ENCODE measurements around the gene CSTPP1. TPM values are rescaled to one million over a fixed set of nuclear protein-coding genes. Genes with fewer than 3 reads are reported as not detected.

Gene CSTPP1
- total RNA-seq, 2 experiments from 2014 or later = 14.5 to 18.2 TPM

- no peaks in the 10 kb centered on the region for H3K9me3 Mint-ChIP-seq (ENCODE audit: low read depth)
- no peaks in the 10 kb centered on the region for H3K27me3 Mint-ChIP-seq
- peak; percentile 65 for DNase-seq
- peak; percentile 56 for ATAC-seq
- no peak overlapping the region for H3K4me3 Mint-ChIP-seq
- H3K4me1 Mint-ChIP-seq = peaks cover 32% of the 10 kb centered on the region
- CTCF ChIA-PET = interaction anchor here (0.6 to 5.7 kb wide), 40 partner anchors 8 to 519 kb away, joined by 3 to 32 read pairs (median 4); partner anchors contain the start of genes ACP2, ARFGAP2, CKAP5 and CSTPP1
- H3K27ac Mint-ChIP-seq = no peak overlapping the region
- no peaks in the 10 kb centered on the region for H3K36me3 Mint-ChIP-seq
These were observed 216.7 kb downstream of the CSTPP1 start for GRCh38 chr11:47152953-47153950.

- Mint-ChIP-seq H3K4me3 (peak overlapping the region; percentile 59), H3K9me3 (ENCODE audit: low read depth) (no peaks in the 10 kb centered on the region), H3K36me3 (no peaks in the 10 kb centered on the region), H3K4me1 (peaks cover 32% of the 10 kb centered on the region), H3K27me3 (no peaks in the 10 kb centered on the region), H3K27ac (peak overlapping the region; percentile 78)
- CTCF ChIA-PET = interaction anchor here (0.6 to 5.7 kb wide), 14 partner anchors 8 to 593 kb away, joined by 3 to 32 read pairs (median 4); partner anchors contain the start of genes ARFGAP2, CSTPP1 and LRP4
- ATAC-seq = peak; percentile 85
- peak; percentile 82 for DNase-seq
These were observed 218.3 kb downstream of the CSTPP1 start for GRCh38 chr11:47154616-47155570.

- Mint-ChIP-seq H3K27ac (peak overlapping the region; percentile 78), H3K36me3 (no peaks in the 10 kb centered on the region), H3K4me1 (peaks cover 32% of the 10 kb centered on the region), H3K9me3 (ENCODE audit: low read depth) (no peaks in the 10 kb centered on the region), H3K27me3 (no peaks in the 10 kb centered on the region), H3K4me3 (no peak overlapping the region)
- CTCF ChIA-PET = interaction anchor here (0.8 to 5.7 kb wide), 7 partner anchors 9 to 264 kb away, joined by 3 to 32 read pairs (median 4); partner anchors contain the start of genes CSTPP1 and LRP4
- ATAC-seq (no peak), DNase-seq (no peak)
These were observed 219.3 kb downstream of the CSTPP1 start for GRCh38 chr11:47155879-47156278.

GRCh38 chr11:47156333-47156732 is 219.8 kb downstream of the CSTPP1 start:
- H3K9me3 Mint-ChIP-seq (ENCODE audit: low read depth) = no peaks in the 10 kb centered on the region
- H3K27ac Mint-ChIP-seq = no peak overlapping the region
- CTCF ChIA-PET = interaction anchor here (1.0 to 5.7 kb wide), 3 partner anchors 10 to 240 kb away, joined by 3 to 31 read pairs (median 26); partner anchors contain the start of gene LRP4
- H3K4me3 Mint-ChIP-seq = no peak overlapping the region
- H3K4me1 Mint-ChIP-seq = peaks cover 32% of the 10 kb centered on the region
- ATAC-seq (no peak), DNase-seq (no peak)
- no peaks in the 10 kb centered on the region for H3K27me3 Mint-ChIP-seq
- no peaks in the 10 kb centered on the region for H3K36me3 Mint-ChIP-seq

GRCh38 chr11:47156951-47157350 is 220.4 kb downstream of the CSTPP1 start:
- Mint-ChIP-seq H3K27ac (no peak overlapping the region), H3K4me3 (no peak overlapping the region), H3K36me3 (no peaks in the 10 kb centered on the region), H3K27me3 (no peaks in the 10 kb centered on the region), H3K4me1 (peaks cover 32% of the 10 kb centered on the region), H3K9me3 (ENCODE audit: low read depth) (no peaks in the 10 kb centered on the region)
- CTCF ChIA-PET = interaction anchor here (1.0 to 5.7 kb wide), 2 partner anchors 10 to 237 kb away, joined by 3 to 26 read pairs; partner anchors contain the start of gene LRP4
- no peak for ATAC-seq
- DNase-seq = no peak

- DNase-seq (no peak), ATAC-seq (no peak)
- CTCF ChIA-PET = no interaction called here
- no peaks in the 10 kb centered on the region for H3K9me3 Mint-ChIP-seq (ENCODE audit: low read depth)
- no peaks in the 10 kb centered on the region for H3K36me3 Mint-ChIP-seq
- H3K4me1 Mint-ChIP-seq = peaks cover 32% of the 10 kb centered on the region
- H3K27ac Mint-ChIP-seq = no peak overlapping the region
- H3K4me3 Mint-ChIP-seq = no peak overlapping the region
- no peaks in the 10 kb centered on the region for H3K27me3 Mint-ChIP-seq
These were observed 221.2 kb downstream of the CSTPP1 start for GRCh38 chr11:47157805-47158204.

GRCh38 chr11:47158242-47158641 is 221.7 kb downstream of the CSTPP1 start:
- CTCF ChIA-PET = no interaction called here

GRCh38 chr11:47160753-47161133 is 224.2 kb downstream of the CSTPP1 start:
- no peak overlapping the region for H3K4me3 Mint-ChIP-seq
- ATAC-seq = no peak
- H3K36me3 Mint-ChIP-seq = peaks cover 2% of the 10 kb centered on the region
- no peak for DNase-seq
- no peaks in the 10 kb centered on the region for H3K27me3 Mint-ChIP-seq
- peaks cover 3% of the 10 kb centered on the region for H3K4me1 Mint-ChIP-seq
- no peak overlapping the region for H3K27ac Mint-ChIP-seq
- CTCF ChIA-PET = interaction anchor here (0.5 to 1.0 kb wide), 5 partner anchors 8 to 273 kb away, joined by 3 to 5 read pairs (median 4); partner anchors contain the start of gene CSTPP1
- no peaks in the 10 kb centered on the region for H3K9me3 Mint-ChIP-seq (ENCODE audit: low read depth)

More at GRCh38 chr11:47158242-47158641, 221.7 kb downstream of the CSTPP1 start:
- Mint-ChIP-seq H3K36me3 (no peaks in the 10 kb centered on the region), H3K27me3 (no peaks in the 10 kb centered on the region), H3K4me3 (no peak overlapping the region), H3K4me1 (peaks cover 28% of the 10 kb centered on the region), H3K9me3 (ENCODE audit: low read depth) (no peaks in the 10 kb centered on the region), H3K27ac (no peak overlapping the region)
- no peak for ATAC-seq
- no peak for DNase-seq

- Mint-ChIP-seq H3K27ac (no peak overlapping the region), H3K4me3 (no peak overlapping the region), H3K36me3 (peaks cover 5% of the 10 kb centered on the region), H3K9me3 (ENCODE audit: low read depth) (no peaks in the 10 kb centered on the region), H3K27me3 (no peaks in the 10 kb centered on the region), H3K4me1 (no peaks in the 10 kb centered on the region)
- ATAC-seq (peak; percentile 85), DNase-seq (peak; percentile 74)
- CTCF ChIA-PET = interaction anchor here (0.5 to 1.0 kb wide), 9 partner anchors 9 to 273 kb away, joined by 3 to 5 read pairs (median 3); partner anchors contain the start of gene CSTPP1
These were observed 224.7 kb downstream of the CSTPP1 start for GRCh38 chr11:47161134-47161854.

- Mint-ChIP-seq H3K4me3 (no peak overlapping the region), H3K36me3 (peaks cover 6% of the 10 kb centered on the region), H3K4me1 (no peaks in the 10 kb centered on the region), H3K27me3 (no peaks in the 10 kb centered on the region), H3K27ac (no peak overlapping the region), H3K9me3 (ENCODE audit: low read depth) (no peaks in the 10 kb centered on the region)
- no peak for ATAC-seq
- no peak for DNase-seq
- CTCF ChIA-PET = interaction anchor here (0.8 to 1.8 kb wide), 6 partner anchors 9 to 225 kb away, joined by 3 to 14 read pairs (median 3); partner anchors contain the start of genes ARFGAP2 and CSTPP1
These were observed 225.3 kb downstream of the CSTPP1 start for GRCh38 chr11:47161890-47162289.

GRCh38 chr11:47162426-47162825 is 225.9 kb downstream of the CSTPP1 start:
- H3K27me3 Mint-ChIP-seq = no peaks in the 10 kb centered on the region
- no peak for ATAC-seq
- CTCF ChIA-PET = interaction anchor here (0.8 to 1.8 kb wide), 8 partner anchors 9 to 226 kb away, joined by 3 to 14 read pairs (median 4); partner anchors contain the start of genes ARFGAP2 and CSTPP1

GRCh38 chr11:47163193-47163592 is 226.6 kb downstream of the CSTPP1 start:
- H3K4me3 Mint-ChIP-seq = no peak overlapping the region
- no peaks in the 10 kb centered on the region for H3K4me1 Mint-ChIP-seq
- H3K9me3 Mint-ChIP-seq (ENCODE audit: low read depth) = no peaks in the 10 kb centered on the region
- CTCF ChIA-PET = interaction anchor here (0.7 to 1.8 kb wide), 9 partner anchors 8 to 603 kb away, joined by 3 to 14 read pairs (median 4); partner anchors contain the start of gene ARFGAP2
- ATAC-seq (no peak), DNase-seq (no peak)
- no peak overlapping the region for H3K27ac Mint-ChIP-seq
- H3K36me3 Mint-ChIP-seq = peaks cover 8% of the 10 kb centered on the region
- no peaks in the 10 kb centered on the region for H3K27me3 Mint-ChIP-seq

More at GRCh38 chr11:47162426-47162825, 225.9 kb downstream of the CSTPP1 start:
- Mint-ChIP-seq H3K4me3 (no peak overlapping the region), H3K36me3 (peaks cover 6% of the 10 kb centered on the region), H3K9me3 (ENCODE audit: low read depth) (no peaks in the 10 kb centered on the region), H3K27ac (no peak overlapping the region), H3K4me1 (no peaks in the 10 kb centered on the region)
- DNase-seq = no peak

Measured in activated CD8-positive, alpha-beta memory T cell treated with anti-CD3 and anti-CD28 coated beads, Interleukin-2, amount 10 ng/mL, durations not matched to agents 7 days and 5 days (primary cell).